Measurements from ENCODE around the gene KLRC2.
"Not testable (repeated sequence)": the region's sequence is repeated elsewhere in the genome, so short reads cannot be mapped to it uniquely, and the experiment has no call there.

Gene KLRC2

GRCh38 chr12:10435816-10436215 is at the start of gene KLRC2:
Gene KLRC2, minus strand, starts transcription at chr12:10436010. Its CDS starts 24 bp downstream, at chr12:10435986.
- not testable (repeated sequence) for DNase-seq

DNA sequence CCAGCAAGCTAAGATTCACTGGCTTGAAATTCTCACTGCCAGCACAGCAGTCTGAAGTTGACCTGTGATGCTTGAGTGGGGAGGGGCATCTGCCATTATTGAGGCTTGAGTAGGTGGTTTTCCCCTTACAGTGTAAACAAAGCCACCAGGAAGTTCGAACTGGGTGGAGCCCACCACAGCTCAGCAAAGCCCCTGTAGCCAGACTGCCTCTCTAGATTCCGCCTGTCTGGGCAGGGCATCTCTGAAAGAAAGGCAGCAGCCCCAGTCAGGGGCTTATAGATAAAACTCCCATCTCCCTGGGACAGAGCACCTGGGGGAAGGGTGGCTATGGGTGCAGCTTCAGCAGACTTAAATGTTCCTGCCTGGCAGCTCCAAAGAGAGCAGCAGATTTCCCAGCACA is 46.1 kb upstream of the KLRC2 start:
- not testable (repeated sequence) for DNase-seq

GRCh38 chr12:10472808-10473207 is 37.0 kb upstream of the KLRC2 start:
- not testable (repeated sequence) for DNase-seq

GRCh38 chr12:10469701-10470100 is 33.9 kb upstream of the KLRC2 start:
- DNase-seq, result no peak

DNA sequence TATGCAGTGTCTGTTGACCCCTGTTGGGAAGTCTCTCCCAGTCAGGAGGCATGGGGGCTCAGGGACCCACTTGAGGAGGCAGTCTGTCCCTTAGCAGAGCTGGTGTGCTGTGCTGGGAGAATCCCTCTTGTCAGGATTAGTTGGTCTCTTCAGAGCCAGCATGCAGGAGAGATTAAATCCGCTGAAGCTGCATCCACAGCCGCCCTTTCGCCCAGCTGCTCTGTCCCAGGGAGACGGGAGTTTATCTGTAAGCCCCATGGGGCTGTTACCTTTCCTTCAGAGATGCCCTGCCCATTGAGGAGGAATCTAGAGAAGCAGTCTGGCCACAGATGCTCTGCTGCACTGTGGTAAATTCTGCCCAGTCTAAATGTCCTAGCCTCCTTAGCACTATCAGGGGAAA is 30.5 kb upstream of the KLRC2 start:
- DNase-seq, result no peak

- no peak for DNase-seq
These were observed 21.9 kb upstream of the KLRC2 start for GRCh38 chr12:10457760-10458159.

DNA sequence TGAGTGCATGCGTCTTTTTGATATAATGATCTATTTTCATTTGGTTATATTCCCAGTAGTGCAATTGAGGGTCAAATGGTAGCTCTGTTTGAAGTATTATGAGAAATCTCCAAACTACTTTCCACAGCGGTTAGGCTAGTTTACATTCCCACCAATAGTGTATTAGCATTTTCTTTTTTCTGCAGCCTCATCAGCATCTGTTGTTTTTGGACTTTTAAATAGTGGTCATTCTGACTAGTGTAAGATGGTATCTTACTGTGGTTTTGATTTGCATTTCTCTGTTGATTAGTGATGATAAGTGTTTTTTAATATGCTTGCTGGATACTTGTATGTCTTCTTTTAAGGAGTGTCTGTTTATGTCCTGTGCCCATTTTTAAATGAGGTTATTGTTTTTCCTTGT is 21.0 kb upstream of the KLRC2 start:
- DNase-seq, result no peak

DNA sequence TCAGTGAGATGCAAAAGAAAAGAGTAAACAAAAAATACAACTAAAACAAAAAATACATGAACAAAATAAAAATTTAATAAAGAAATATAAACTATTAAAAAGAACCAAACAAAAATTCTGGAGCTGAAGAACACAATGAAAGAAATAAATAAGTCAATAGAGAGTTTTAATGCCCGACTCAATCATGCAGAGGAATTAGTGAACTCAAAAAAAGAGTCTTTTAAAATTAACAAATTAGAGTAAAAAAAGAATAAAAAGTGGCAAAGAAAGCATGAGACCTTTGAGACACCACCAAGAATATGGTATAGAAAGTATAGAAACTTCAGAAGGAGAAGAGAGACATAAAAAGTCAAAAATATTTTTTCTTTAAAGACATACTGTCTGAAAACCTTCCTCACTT is 20.0 kb upstream of the KLRC2 start:
- no peak for DNase-seq

GRCh38 chr12:10454531-10454930 is 18.7 kb upstream of the KLRC2 start:
- no peak for DNase-seq

GRCh38 chr12:10453156-10453555 is 17.3 kb upstream of the KLRC2 start, which contains the start of gene KLRC1:
Gene KLRC1, minus strand, starts transcription at chr12:10453377. Its CDS starts 2,221 bp downstream, at chr12:10451156.
- DNase-seq, result no peak

GRCh38 chr12:10448236-10448635 is 12.4 kb upstream of the KLRC2 start:
- DNase-seq, result no peak

GRCh38 chr12:10446052-10446451 is 10.2 kb upstream of the KLRC2 start:
- DNase-seq, result not testable (repeated sequence)

DNA sequence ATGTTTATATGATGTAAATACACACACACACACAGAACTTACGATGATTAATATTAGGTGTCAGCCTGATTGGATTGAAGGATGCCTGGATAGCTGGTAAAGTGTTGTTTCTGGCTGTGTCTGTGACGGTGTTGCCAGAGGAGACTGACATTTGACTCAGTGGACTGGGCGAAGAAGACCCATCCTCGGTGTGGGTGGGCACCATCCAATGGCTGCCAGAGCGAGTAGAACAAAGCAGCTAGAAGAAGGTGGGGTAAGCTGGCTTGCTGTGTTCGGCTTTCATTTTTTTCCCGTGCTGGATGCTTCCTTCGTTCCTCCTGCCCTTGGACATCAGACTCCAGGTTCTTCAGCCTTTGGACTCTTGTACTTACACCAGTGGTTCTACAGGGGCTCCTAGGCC is 5.3 kb upstream of the KLRC2 start:
- not testable (repeated sequence) for DNase-seq

- not testable (repeated sequence) for DNase-seq
These were observed 3.9 kb upstream of the KLRC2 start for GRCh38 chr12:10439608-10440274.

DNA sequence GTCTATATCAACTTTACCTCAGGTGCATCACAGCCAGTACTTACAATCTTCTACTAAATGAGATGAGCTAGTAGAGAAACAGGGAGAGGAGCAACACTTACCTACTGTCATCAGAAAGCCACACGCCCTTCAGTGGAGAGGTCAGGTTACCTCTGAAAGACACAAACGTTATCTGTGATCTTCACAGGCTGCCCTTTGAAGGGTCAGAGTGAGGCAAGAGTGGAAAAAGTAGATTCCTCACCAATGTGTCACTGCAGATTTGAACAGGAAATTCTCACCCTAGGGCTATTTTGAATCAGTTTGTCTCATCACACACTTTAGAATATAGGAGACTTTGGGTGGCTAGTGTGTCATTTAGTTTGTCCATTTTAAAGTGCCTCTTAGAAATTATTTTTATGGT is 1.8 kb upstream of the KLRC2 start:
- DNase-seq, result not testable (repeated sequence)

- DNase-seq, result not testable (repeated sequence)
These were observed 5.2 kb downstream of the KLRC2 start for GRCh38 chr12:10430623-10431022.

DNA sequence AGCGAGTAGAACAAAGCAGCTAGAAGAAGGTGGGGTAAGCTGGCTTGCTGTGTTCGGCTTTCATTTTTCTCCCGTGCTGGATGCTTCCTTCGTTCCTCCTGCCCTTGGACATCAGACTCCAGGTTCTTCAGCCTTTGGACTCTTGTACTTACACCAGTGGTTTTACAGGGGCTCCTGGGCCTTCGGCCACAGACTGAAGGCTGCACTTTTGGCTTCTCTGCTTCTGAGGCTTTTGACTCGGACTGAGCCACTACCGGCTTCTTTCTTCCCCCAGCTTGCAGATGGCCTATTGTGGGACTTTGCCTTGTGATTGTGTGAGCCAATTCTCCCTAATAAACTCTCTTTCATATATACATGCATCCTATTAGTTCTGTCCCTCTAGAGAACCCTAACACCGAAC is 9.9 kb downstream of the KLRC2 start:
- not testable (repeated sequence) for DNase-seq

DNA sequence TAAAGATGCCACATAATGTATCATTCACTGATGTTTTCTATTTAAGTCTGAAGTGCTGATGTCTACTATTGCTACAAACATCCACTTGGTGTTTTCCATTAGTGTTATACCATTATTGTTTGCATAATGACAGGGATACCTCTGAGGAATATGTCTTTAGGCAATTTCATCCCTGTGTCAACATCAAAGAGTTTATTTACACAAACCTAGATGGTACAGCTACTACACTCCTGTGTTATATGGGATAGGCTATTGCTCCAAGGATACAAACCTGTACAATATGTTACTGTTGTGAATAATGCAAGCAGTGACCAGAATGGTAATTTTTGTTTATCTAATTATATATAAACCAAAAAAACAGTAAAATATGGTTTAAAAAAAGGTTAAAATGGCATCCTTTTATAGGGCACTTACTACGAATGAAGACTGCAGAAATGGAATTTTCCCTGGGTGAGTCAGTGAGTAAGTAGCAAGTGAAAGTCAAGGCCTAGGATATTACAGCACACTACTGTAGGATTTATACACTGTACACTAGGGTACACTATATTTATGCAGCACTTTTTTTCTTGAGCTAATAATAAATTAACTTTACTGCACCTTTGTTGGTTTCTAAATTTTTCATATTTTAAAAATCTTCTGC is 11.4 kb downstream of the KLRC2 start:
- DNase-seq, result not testable (repeated sequence)

GRCh38 chr12:10422159-10422558 is 13.7 kb downstream of the KLRC2 start:
- not testable (repeated sequence) for DNase-seq

GRCh38 chr12:10420334-10420733 is 15.5 kb downstream of the KLRC2 start, which contains the start of gene KLRC3:
Gene KLRC3, minus strand, starts transcription at chr12:10420595. Its CDS starts 45 bp downstream, at chr12:10420550.
- not testable (repeated sequence) for DNase-seq

- no peak for DNase-seq
These were observed 26.4 kb downstream of the KLRC2 start, which contains the start of gene KLRC4 for GRCh38 chr12:10409392-10409791. Gene KLRC4, minus strand, starts transcription at chr12:10409757. Its CDS starts 182 bp downstream, at chr12:10409575.

DNA sequence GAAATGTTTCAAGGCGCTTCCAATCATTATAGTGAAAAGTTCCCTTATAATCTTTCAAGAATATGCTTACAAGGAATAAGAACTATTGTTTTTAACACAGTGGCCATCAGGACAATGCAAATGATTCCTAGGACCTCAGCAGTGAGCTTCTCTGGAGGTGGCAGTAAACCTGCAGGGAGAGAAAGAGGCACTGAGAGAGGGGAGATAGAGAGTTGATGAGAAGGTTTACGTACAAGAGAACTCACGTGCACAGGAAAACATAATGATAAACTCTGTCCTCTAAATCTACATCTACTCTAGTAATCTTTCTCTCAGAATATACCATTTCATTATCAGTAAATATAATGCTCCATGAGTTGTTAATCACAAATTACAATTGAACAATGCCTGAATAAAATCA is 27.0 kb downstream of the KLRC2 start:
- no peak for DNase-seq

DNA sequence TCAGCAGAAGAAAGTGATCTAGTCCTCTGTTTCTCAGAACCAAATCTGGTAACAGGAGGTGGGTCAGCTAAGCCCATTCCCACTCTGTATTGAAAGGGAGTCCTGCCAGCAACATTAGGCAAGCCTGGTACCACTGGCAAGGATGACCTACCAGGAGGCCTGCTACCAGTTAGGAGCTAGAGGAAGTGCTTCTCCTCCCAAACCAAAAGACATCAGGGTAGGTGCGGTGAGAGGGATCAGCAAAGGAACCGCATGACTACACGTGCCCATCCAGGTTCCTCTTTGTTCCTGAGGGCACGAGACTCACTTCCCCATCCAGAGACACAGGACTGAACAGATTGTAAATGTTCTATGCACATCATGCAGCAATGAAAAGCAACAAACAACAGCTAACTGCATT is 29.1 kb downstream of the KLRC2 start:
- no peak for DNase-seq

DNA sequence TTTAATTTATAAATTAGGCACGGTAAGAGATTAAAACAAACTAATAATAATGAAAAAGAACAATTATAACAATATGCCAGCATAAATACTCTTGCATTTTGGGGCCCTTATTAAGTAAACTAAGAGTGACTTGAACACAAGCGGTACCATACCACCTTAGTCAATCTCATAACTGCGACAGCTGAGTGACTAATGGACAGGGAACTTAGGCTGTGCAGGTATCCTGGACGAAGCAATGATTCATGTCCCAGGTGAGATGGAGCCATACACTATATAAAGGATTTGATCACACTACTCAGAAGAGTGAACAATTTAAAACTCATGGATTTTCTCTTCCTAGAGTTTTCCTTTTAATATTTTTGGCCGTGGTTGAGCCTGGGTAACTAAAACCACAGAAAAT is 30.5 kb downstream of the KLRC2 start:
- DNase-seq, result no peak

Measured in right hindlimb (tissue), 1 donor.